ENCODE results near the gene DLL4. TPM values are rescaled to one million over a fixed set of nuclear protein-coding genes. Genes with fewer than 3 reads are reported as not detected.

Gene DLL4
- polyA plus RNA-seq, 1 donor from 2014 or later: 2.2 TPM

DNA sequence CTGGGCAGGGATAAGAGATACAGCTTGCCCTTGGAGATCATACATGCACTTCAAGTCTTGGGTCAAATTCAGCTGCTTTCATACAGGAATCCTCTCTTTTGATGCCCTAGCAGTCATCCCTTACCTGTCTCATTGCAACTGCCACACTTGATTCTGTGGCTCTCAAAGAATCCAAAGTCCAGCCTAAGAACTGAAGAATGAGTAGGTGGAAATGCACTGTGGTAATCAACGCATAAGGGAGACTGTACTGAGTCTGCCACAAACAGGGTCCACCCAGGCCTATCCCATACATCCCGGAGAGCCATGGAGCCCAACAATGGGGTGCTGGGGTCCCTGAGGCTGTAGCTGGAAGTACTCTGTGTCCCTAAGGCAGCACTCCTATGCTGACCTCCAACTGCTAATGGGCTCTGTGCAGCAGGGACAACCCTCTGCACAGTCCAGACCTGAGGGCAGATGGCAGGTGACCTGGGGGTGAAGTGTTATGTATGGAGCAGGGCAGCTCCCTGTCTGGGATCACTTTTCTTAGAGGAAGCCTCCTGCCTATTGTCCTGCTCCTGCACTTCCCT, 36.6 kb upstream of the DLL4 start:
- no peak overlapping the region for H2AFZ ChIP-seq (ENCODE audit: low read depth, low read length)
- TF ChIP-seq, protein P1, sequence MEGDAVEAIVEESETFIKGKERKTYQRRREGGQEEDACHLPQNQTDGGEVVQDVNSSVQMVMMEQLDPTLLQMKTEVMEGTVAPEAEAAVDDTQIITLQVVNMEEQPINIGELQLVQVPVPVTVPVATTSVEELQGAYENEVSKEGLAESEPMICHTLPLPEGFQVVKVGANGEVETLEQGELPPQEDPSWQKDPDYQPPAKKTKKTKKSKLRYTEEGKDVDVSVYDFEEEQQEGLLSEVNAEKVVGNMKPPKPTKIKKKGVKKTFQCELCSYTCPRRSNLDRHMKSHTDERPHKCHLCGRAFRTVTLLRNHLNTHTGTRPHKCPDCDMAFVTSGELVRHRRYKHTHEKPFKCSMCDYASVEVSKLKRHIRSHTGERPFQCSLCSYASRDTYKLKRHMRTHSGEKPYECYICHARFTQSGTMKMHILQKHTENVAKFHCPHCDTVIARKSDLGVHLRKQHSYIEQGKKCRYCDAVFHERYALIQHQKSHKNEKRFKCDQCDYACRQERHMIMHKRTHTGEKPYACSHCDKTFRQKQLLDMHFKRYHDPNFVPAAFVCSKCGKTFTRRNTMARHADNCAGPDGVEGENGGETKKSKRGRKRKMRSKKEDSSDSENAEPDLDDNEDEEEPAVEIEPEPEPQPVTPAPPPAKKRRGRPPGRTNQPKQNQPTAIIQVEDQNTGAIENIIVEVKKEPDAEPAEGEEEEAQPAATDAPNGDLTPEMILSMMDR (IDR thresholded peaks at IDR 0.05; ENCODE audit: poor library complexity, severe bottlenecking): no peak
- no peak for TF ChIP-seq RAD21 (conservative IDR thresholded peaks at IDR 0.05)

GRCh38 chr15:40893019-40893670, 36.0 kb upstream of the DLL4 start:
- Histone ChIP-seq H3K27me3 (ENCODE audit: insufficient read depth, low read depth, low read length) (no peaks in the 10 kb centered on the region), H3K27ac (ENCODE audit: low read length) (no peak overlapping the region), H3K9me2 (ENCODE audit: insufficient read depth, low read length) (no peaks in the 10 kb centered on the region), H3K36me3 (ENCODE audit: insufficient read depth, low read length) (no peaks in the 10 kb centered on the region), H3K9ac (ENCODE audit: low read length) (no peak overlapping the region), H3K4me3 (ENCODE audit: low read length) (no peak overlapping the region), H3F3A (ENCODE audit: insufficient read depth, low read length, poor library complexity, severe bottlenecking) (no peaks in the 10 kb centered on the region), H2AFZ (ENCODE audit: low read depth, low read length) (no peak overlapping the region), H3K9me3 (ENCODE audit: low read length) (no peaks in the 10 kb centered on the region), H3K4me2 (ENCODE audit: low read length) (no peak overlapping the region), H4K20me1 (ENCODE audit: insufficient read depth) (no peaks in the 10 kb centered on the region), H3K79me2 (replicated peaks; ENCODE audit: insufficient read depth, low read length) (peaks cover 13% of the 10 kb centered on the region)
- no peak for TF ChIP-seq TAF1 (IDR thresholded peaks at IDR 0.05; ENCODE audit: low read depth)

More for the DNA sequence above, 36.6 kb upstream of the DLL4 start:
- Histone ChIP-seq H4K20me1 (ENCODE audit: insufficient read depth) (no peaks in the 10 kb centered on the region), H3K4me3 (ENCODE audit: low read length) (no peak overlapping the region), H3K27ac (ENCODE audit: low read length) (no peak overlapping the region), H3F3A (ENCODE audit: insufficient read depth, low read length, poor library complexity, severe bottlenecking) (no peaks in the 10 kb centered on the region), H3K27me3 (ENCODE audit: insufficient read depth, low read depth, low read length) (no peaks in the 10 kb centered on the region), H3K79me2 (replicated peaks; ENCODE audit: insufficient read depth, low read length) (peaks cover 13% of the 10 kb centered on the region), H3K4me2 (ENCODE audit: low read length) (no peak overlapping the region), H3K9me3 (ENCODE audit: low read length) (no peaks in the 10 kb centered on the region), H3K9me2 (ENCODE audit: insufficient read depth, low read length) (no peaks in the 10 kb centered on the region), H3K9ac (ENCODE audit: low read length) (no peak overlapping the region), H3K36me3 (ENCODE audit: insufficient read depth, low read length) (no peaks in the 10 kb centered on the region)

DNA sequence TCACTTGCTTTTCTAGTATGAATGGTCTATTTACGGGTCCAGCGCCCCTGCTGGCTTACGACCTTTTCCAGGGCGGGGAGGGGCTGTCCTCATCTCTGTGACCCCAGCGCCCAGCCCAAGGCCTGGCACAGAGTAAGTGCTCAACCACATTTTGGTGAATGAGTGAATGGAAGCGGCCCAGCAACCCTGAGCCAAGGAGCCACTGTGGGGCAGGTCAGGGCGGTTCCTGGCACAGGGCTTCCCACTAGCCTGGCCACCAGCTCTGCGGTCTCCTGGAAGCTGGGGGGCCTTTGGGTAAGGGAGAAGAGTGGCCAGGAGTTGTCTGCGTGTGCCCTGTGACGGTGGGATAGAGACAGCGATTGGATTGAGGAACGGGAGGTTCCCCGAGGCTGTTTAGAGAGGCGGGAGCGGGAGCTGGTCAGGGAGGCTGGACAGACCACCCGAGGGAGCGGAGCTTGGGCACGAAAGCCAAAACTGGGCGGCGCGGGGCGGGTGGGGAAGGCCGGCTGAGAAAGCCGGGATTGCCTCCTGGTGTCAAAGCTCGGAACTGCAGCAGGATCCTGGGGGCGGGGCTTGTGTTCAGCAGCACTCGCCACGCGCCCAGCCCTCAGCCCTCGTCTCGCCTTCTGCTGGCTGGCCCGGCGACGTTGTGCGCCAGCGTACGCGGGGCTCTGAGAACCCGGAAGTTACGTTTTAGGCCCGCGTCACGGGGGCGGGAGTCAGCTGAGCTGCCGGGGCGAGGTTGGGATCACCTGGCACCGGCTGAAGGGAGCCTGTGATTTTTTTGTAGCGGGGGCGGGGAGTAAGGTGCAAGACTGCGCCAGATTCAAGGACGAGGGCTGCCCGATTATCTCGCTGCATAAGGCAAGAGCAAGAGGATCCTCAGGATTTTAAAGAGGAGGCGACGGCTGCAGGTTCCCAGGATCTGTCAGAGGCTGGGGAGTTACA, 35.1 kb upstream of the DLL4 start, which contains the start of gene VPS18:
Gene VPS18 (plus strand): TSS at position 718 of the 948 bp plus-strand sequence. CDS start 319 bp downstream, outside the sequence.
- H3K27me3 ChIP-seq (ENCODE audit: insufficient read depth, low read depth, low read length): no peaks in the 10 kb centered on the region
- no peaks in the 10 kb centered on the region for H3K9me3 ChIP-seq (ENCODE audit: low read length)
- no peaks in the 10 kb centered on the region for H3F3A ChIP-seq (ENCODE audit: insufficient read depth, low read length, poor library complexity, severe bottlenecking)
- H3K9me2 ChIP-seq (ENCODE audit: insufficient read depth, low read length): no peaks in the 10 kb centered on the region
- peak within 1 kb of the TSS; percentile 71 for H2AFZ ChIP-seq (ENCODE audit: low read depth, low read length)
- peak within 1 kb of the TSS; percentile 90 for H3K4me3 ChIP-seq (ENCODE audit: low read length)
- peak within 1 kb of the TSS; percentile 66 for H3K4me2 ChIP-seq (ENCODE audit: low read length)
- no peaks in the 10 kb centered on the region for H4K20me1 ChIP-seq (ENCODE audit: insufficient read depth)
- peaks cover 13% of the 10 kb centered on the region for H3K79me2 ChIP-seq (replicated peaks; ENCODE audit: insufficient read depth, low read length)
- H3K9ac ChIP-seq (ENCODE audit: low read length): peak within 1 kb of the TSS; percentile 86
- H3K27ac ChIP-seq (ENCODE audit: low read length): peak within 1 kb of the TSS; percentile 75
- no peaks in the 10 kb centered on the region for H3K36me3 ChIP-seq (ENCODE audit: insufficient read depth, low read length)
- peak; percentile 91 for TF ChIP-seq POLR2AphosphoS5 (IDR thresholded peaks at IDR 0.05)
- TF ChIP-seq EZH2 (IDR thresholded peaks at IDR 0.05; ENCODE audit: borderline replicate concordance, insufficient read depth, low read length, poor library complexity, severe bottlenecking): no peak
- peak; percentile 92 for TF ChIP-seq MXI1 (conservative IDR thresholded peaks at IDR 0.05; ENCODE audit: poor library complexity, severe bottlenecking)
- no peak for TF ChIP-seq REST (IDR thresholded peaks at IDR 0.05; ENCODE audit: borderline replicate concordance)
- TF ChIP-seq SMC3 (conservative IDR thresholded peaks at IDR 0.05; ENCODE audit: poor library complexity): peak; percentile 96
- TF ChIP-seq TAF1 (IDR thresholded peaks at IDR 0.05; ENCODE audit: low read depth): peak; percentile 65
- TF ChIP-seq EP300 (conservative IDR thresholded peaks at IDR 0.05; ENCODE audit: poor library complexity, severe bottlenecking): peak; percentile 62
- peak; percentile 94 for TF ChIP-seq RAD21 (conservative IDR thresholded peaks at IDR 0.05)
- TF ChIP-seq, protein P1 (IDR thresholded peaks at IDR 0.05; ENCODE audit: poor library complexity, severe bottlenecking): peak; percentile 97

All from neural cell (in vitro differentiated cells).